Mucosa of gallbladder (tissue), 1 donor: Measurements from ENCODE around the gene GMIP. TPM values are rescaled to one million over a fixed set of nuclear protein-coding genes. Genes with fewer than 3 reads are reported as not detected.

Experiments
- total RNA-seq: library from RNA; stranded (reverse); gene quantifications from one replicate; pipeline ENCODE4 v1.2.1, GENCODE V29; 2021
- donor health status: DM: no; HTN: no; CAD: no.

The GMIP gene
- total RNA-seq, 1 donor from 2014 or later = 28.5 TPM

Other genes starting within 250 kb of the GMIP start
- 110 TPM for gene GATAD2A, start 238.0 kb downstream of the GMIP start, total RNA-seq
- 3.3 TPM for gene TSSK6, start 128.1 kb downstream of the GMIP start, total RNA-seq
- gene NDUFA13, start 127.4 kb downstream of the GMIP start, total RNA-seq = 376 TPM
- 8.9 TPM for gene YJEFN3, start 114.7 kb downstream of the GMIP start, total RNA-seq
- gene CILP2, start 105.4 kb downstream of the GMIP start, total RNA-seq = 0.26 TPM
- 9.9 TPM for gene PBX4, start 25.0 kb downstream of the GMIP start, total RNA-seq
- 44.3 TPM for gene LPAR2, start 15.4 kb downstream of the GMIP start, total RNA-seq
- 86.5 TPM for gene ATP13A1, start 20.0 kb upstream of the GMIP start, total RNA-seq
- 9.2 TPM for gene ZNF101, start 25.2 kb upstream of the GMIP start, total RNA-seq
- 6.4 TPM for gene ZNF14, start 89.5 kb upstream of the GMIP start, total RNA-seq
- 28.9 TPM for gene ZNF506, start 178.1 kb upstream of the GMIP start, total RNA-seq
- 16.0 TPM for gene ZNF253, start 222.2 kb upstream of the GMIP start, total RNA-seq